RCC 7860 (cell line): ENCODE results near the gene KRTAP9-7.
"Not testable (repeated sequence)": the region's sequence is repeated elsewhere in the genome, so short reads cannot be mapped to it uniquely, and the experiment has no call there.

Experiments used
- DNase-seq: peaks from one replicate; pipeline ENCODE4 v3.0.0-alpha.2; 2015; ENCODE audit warnings: low spot score
- FAIRE-seq: peaks from 2 replicates; lab custom pipeline; 2012; peaks lifted over from hg19 to GRCh38; lab: Jason Lieb, UNC

The KRTAP9-7 gene

DNA sequence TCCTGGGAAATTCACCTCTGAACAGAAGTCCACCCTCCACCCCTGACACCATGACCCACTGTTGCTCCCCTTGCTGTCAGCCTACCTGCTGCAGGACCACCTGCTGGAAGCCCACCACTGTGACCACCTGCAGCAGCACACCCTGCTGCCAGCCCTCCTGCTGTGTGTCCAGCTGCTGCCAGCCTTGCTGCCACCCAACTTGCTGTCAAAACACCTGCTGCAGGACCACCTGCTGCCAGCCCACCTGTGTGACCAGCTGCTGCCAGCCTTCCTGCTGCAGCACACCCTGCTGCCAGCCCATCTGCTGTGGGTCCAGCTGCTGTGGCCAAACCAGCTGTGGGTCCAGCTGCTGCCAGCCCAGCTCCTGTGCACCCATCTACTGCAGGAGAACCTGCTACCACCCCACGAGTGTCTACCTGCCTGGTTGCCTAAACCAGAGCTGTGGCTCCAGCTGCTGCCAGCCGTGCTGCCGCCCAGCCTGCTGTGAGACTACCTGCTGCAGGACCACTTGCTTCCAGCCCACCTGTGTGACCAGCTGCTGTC lies at the start of gene KRTAP9-7:
TSS of gene KRTAP9-7 (plus strand) at position 51 of the 543 bp plus-strand sequence. CDS start at position 51, 0 bp downstream.
- not testable (repeated sequence) for DNase-seq, FAIRE-seq

DNA sequence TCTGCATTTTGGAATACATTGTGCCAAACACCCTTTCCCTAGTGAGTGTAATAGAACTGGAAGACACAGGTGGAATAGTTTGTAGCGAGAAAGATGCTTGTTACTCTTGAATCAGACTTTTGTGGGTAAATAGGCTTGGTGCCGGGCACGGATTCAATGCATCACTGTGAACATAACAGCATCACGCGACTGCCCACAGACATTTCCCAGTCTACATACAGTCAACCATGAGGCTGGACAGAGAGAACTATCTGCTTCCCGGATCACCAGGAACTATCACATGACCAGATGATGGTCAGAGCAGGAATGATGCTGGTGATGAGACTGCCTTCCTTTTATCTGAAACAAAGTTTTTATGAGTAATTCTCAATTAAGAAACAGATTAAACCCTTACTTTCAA lies 49.4 kb upstream of the KRTAP9-7 start:
- no peak for DNase-seq
- FAIRE-seq, result no peak

DNA sequence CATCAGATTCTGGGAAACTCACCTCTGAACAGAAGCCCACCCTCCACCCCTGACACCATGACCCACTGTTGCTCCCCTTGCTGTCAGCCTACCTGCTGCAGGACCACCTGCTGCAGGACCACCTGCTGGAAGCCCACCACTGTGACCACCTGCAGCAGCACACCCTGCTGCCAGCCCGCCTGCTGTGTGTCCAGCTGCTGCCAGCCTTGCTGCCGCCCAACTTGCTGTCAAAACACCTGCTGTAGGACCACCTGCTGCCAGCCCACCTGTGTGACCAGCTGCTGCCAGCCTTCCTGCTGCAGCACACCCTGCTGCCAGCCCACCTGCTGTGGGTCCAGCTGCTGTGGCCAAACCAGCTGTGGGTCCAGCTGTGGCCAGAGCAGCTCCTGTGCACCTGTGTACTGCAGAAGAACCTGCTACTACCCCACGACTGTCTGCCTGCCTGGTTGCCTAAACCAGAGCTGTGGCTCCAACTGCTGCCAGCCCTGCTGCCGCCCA lies 48.9 kb upstream of the KRTAP9-7 start, which contains the start of gene KRTAP9-2:
TSS of gene KRTAP9-2 (plus strand) at position 51 of the 498 bp plus-strand sequence. CDS start at position 58, 7 bp downstream.
- FAIRE-seq, DNase-seq: not testable (repeated sequence)

DNA sequence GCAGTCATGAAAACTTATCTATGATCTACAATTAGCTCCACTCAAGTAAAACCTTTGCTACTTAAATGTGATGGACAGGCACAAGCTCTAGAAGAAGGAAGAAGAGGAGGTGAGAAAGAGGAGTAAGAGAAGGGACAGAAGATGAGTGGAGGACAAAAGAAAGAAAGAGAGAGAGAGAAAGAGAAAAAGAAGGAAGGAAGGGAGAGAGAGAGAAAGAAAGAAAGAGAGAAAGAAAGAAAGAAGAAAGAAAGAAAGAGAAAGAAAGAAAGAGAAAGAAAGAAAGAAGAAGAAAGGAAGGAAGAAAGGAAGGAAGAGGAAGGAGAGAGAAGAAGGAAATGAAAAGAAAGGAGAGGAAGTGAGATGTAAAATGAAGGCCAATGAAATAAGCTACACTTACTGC lies 45.4 kb upstream of the KRTAP9-7 start:
- DNase-seq, result no peak
- no peak for FAIRE-seq

GRCh38 chr17:41231731-41232130 lies 43.8 kb upstream of the KRTAP9-7 start:
- DNase-seq (no peak), FAIRE-seq (no peak)

- DNase-seq, FAIRE-seq: not testable (repeated sequence)
These were observed 42.9 kb upstream of the KRTAP9-7 start, which contains the start of gene KRTAP9-3 for GRCh38 chr17:41232399-41233105. Gene KRTAP9-3 (plus strand): TSS chr17:41232449. CDS start chr17:41232502, 53 bp downstream.

GRCh38 chr17:41237116-41237515 lies 38.4 kb upstream of the KRTAP9-7 start:
- DNase-seq, FAIRE-seq: not testable (repeated sequence)

DNA sequence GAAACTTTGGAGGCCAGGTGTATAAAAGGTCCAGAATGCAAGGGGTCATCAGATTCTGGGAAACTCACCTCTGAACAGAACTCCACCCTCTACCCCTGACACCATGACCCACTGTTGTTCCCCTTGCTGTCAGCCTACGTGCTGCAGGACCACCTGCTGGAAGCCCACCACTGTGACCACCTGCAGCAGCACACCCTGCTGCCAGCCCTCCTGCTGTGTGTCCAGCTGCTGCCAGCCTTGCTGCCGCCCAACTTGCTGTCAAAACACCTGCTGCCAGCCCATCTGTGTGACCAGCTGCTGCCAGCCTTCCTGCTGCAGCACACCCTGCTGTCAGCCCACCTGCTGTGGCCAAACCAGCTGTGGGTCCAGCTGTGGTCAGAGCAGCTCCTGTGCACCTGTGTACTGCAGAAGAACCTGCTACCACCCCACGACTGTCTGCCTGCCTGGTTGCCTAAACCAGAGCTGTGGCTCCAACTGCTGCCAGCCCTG lies 37.5 kb upstream of the KRTAP9-7 start, which contains the start of gene KRTAP9-8:
TSS of gene KRTAP9-8 (plus strand) at position 51 of the 489 bp plus-strand sequence. CDS start at position 104, 53 bp downstream.
- not testable (repeated sequence) for DNase-seq, FAIRE-seq

DNA sequence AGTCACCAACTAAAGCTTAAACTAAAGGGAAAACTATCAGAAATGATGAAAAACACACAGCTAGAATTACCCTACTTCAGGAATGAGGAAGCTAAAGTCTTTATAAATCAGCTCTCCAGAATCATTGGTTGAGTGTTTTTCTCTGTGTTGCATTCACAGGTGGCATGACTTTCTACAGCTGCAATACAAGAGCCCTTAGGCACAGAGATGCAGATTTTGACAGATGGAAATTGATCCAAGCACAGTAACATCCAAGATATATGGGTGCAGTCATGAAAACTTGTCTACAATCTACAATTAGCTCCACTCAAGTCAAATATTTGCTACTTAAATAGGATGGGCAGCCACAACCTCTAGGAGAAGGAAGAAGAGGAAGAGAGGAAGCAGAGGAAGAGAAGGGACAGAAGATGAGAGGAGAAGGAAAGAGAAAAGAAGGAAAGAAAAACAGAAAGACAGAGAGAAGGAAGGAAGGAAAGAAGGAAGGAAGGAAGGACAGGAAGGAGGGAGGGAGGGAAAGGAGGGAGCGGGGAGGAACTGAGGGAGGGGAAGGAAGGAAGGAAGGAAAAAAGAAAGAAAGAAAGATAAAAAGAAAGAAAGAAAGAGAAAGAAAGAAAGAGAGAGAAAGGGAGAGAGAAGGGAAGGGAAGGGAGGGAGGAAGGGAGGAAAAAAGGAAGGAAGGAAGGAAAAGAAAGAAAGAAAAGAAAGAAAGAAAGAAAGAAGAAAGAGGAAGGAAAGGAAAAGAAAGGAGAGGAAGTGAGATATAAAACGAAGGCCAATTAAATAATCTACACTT lies 28.3 kb upstream of the KRTAP9-7 start:
- FAIRE-seq, DNase-seq: not testable (repeated sequence)

- DNase-seq, FAIRE-seq: not testable (repeated sequence)
These were observed 25.8 kb upstream of the KRTAP9-7 start, which contains the start of gene KRTAP9-4 for GRCh38 chr17:41249637-41250240. Gene KRTAP9-4 (plus strand): TSS chr17:41249687. CDS start chr17:41249721, 34 bp downstream.

GRCh38 chr17:41251261-41251660 lies 24.2 kb upstream of the KRTAP9-7 start:
- no peak for FAIRE-seq

GRCh38 chr17:41254861-41255260 lies 20.6 kb upstream of the KRTAP9-7 start:
- FAIRE-seq (no peak), DNase-seq (no peak)

More at GRCh38 chr17:41251261-41251660, 24.2 kb upstream of the KRTAP9-7 start:
- DNase-seq, result no peak

GRCh38 chr17:41255381-41256290 lies 19.9 kb upstream of the KRTAP9-7 start, which contains the start of gene KRTAP9-9:
Gene KRTAP9-9 (plus strand): TSS chr17:41255384.
- not testable (repeated sequence) for FAIRE-seq, DNase-seq

DNA sequence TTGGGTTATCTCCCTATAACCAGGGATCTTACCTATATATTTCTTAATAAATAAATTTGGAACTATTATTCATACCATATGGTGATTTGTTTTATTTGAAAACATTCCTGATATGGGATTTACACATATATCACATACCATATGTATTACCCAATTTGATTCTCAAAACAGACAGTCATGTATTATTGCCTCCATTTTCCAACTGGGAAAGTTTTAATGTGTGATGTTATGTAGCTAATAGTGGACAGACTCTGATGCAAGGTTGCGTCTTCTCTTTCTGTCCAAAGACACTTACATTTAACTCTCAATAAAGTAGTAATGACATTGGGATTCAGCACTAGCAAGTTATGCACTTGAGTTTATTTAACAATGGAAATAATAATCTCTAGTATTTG lies 19.2 kb upstream of the KRTAP9-7 start:
- FAIRE-seq (no peak), DNase-seq (no peak)

GRCh38 chr17:41258406-41258805 lies 17.1 kb upstream of the KRTAP9-7 start:
- no peak for DNase-seq
- FAIRE-seq, result no peak

DNA sequence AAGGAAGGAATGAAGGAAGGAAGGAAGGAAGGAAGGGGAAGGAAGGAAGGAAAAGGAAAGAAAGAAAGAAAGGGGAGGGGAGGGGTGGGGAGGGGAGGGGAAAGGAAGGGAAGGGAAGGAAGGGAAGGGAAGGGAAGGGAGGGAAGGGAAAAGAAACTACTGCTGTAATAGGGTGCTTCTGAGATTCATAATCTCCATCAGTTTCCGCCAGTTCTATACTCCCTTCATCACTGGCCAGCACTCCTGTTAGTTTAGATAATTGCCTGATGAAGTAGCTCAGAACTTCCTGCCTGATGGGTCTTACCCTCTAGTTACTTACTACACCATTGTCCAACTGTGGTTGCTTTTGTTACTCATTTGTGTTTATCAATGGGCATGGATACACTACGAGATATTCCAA lies 12.3 kb upstream of the KRTAP9-7 start:
- DNase-seq (no peak), FAIRE-seq (no peak)

- FAIRE-seq, result no peak
- DNase-seq, result no peak
These were observed 10.9 kb upstream of the KRTAP9-7 start for GRCh38 chr17:41264599-41264998.

- FAIRE-seq, result no peak
These were observed 10.4 kb upstream of the KRTAP9-7 start, which contains the start of gene KRTAP9-6 for GRCh38 chr17:41265078-41265477. Gene KRTAP9-6 (plus strand): TSS chr17:41265378. CDS start chr17:41265378, 0 bp downstream.

DNA sequence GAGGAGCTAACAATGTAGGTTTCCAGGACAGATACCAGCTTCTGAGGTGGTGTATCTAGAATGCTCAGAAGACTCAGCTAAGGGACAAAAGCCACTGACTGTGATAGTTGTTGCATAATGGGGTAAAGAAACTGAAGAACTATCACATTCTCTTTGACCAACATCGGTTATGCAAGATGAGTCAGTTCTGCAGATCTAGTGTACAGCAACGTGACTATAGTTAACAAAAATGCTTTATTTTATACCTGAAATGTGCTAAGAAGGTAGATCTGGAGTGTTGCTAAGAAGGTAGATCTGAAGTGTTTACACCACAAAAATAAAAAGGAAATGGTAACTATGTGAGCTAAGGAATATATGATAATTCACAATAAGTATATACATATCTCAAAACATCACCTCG lies 7.8 kb upstream of the KRTAP9-7 start:
- DNase-seq, result no peak
- no peak for FAIRE-seq

More at GRCh38 chr17:41265078-41265477, 10.4 kb upstream of the KRTAP9-7 start, which contains the start of gene KRTAP9-6:
- DNase-seq, result no peak
